Keratinocyte (primary cell): Measurements from ENCODE around the gene TUT7.

Source experiments
- EZH2 ChIP-seq: IDR thresholded peaks from one replicate; pipeline ENCODE4 v1.6.1; 2012; ENCODE audit warnings: inconsistent platforms, mild to moderate bottlenecking, low read length, moderate library complexity
- TF ChIP-seq, protein P1 (sequence below), 3 experiments: IDR thresholded peaks in 1 of 3; conservative IDR thresholded peaks in 1 of 3; optimal IDR thresholded peaks in 1 of 3; 2 replicates in 2 of 3; 3 replicates in 1 of 3; pipeline versions ENCODE3 to v1.5.1; 2011; ENCODE audit warnings: low read length in 3 of 3, mild to moderate bottlenecking in 3 of 3, moderate library complexity in 2 of 3, control low read depth in 1 of 3, inconsistent platforms in 1 of 3; ENCODE audit not compliant: insufficient read depth in 2 of 3; ENCODE audit errors: extremely low read depth in 1 of 3

DNA sequence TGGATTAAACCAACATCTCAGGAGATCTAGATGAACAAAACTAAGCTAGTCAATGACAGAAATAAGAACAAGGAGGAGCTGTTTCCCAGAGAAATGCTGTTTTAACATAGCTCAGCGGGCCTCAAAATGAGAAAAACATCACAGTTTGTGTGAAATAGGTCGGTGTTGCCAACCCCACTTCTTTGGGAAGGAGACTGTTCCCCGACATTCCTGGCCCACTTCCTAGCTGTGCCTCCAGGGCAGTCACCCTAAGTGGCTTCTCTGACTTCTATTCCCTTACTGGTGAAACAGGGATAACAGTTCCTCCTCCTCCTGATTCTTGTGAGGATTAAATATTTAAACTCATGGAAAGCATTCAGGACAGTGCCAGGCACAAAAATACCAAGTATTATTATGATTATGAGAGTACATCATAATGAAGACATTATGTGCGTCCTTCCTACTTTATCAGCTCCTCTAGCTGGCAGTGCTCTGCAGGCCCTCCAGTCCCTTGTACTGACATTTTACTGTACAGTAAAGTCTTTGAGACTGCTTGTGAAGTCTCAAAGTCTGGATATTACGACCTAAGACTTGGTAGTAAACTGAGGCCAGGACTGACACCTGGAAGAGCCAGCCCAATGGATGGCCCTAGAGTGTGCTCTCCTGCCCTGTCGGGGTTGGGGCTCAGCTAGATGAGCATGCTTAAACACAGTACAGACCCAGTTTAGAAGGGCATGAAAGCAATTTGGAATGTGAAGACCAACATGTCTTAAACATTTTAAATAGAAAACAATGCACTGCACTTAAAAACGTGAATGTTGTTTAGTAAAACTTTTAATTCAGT lies 79.2 kb downstream of the TUT7 start:
- TF ChIP-seq, protein P1, sequence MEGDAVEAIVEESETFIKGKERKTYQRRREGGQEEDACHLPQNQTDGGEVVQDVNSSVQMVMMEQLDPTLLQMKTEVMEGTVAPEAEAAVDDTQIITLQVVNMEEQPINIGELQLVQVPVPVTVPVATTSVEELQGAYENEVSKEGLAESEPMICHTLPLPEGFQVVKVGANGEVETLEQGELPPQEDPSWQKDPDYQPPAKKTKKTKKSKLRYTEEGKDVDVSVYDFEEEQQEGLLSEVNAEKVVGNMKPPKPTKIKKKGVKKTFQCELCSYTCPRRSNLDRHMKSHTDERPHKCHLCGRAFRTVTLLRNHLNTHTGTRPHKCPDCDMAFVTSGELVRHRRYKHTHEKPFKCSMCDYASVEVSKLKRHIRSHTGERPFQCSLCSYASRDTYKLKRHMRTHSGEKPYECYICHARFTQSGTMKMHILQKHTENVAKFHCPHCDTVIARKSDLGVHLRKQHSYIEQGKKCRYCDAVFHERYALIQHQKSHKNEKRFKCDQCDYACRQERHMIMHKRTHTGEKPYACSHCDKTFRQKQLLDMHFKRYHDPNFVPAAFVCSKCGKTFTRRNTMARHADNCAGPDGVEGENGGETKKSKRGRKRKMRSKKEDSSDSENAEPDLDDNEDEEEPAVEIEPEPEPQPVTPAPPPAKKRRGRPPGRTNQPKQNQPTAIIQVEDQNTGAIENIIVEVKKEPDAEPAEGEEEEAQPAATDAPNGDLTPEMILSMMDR (optimal IDR thresholded peaks at IDR 0.05 in 1 of 3, IDR thresholded peaks at IDR 0.05 in 1 of 3, conservative IDR thresholded peaks at IDR 0.05 in 1 of 3; ENCODE audit: extremely low read depth in 1 of 3, insufficient read depth in 2 of 3, low read length in 3 of 3): no peak
- no peak for TF ChIP-seq EZH2
